ENCODE measurements around the gene ANKRD35.
A peak's percentile ranks its signal among the peaks of the same experiment; 100 is the strongest.
"Not testable (repeated sequence)": the region's sequence is repeated elsewhere in the genome, so short reads cannot be mapped to it uniquely, and the experiment has no call there.

The ANKRD35 gene

GRCh38 chr1:145885738-145886287, at the start of gene ANKRD35:
Gene ANKRD35, minus strand, starts transcription at chr1:145885866. Its CDS starts 108 bp downstream, at chr1:145885758.
- DNase-seq: peak; percentile 79

- peak; percentile 65 for DNase-seq
These were observed 46.9 kb upstream of the ANKRD35 start for GRCh38 chr1:145932522-145933009.

DNA sequence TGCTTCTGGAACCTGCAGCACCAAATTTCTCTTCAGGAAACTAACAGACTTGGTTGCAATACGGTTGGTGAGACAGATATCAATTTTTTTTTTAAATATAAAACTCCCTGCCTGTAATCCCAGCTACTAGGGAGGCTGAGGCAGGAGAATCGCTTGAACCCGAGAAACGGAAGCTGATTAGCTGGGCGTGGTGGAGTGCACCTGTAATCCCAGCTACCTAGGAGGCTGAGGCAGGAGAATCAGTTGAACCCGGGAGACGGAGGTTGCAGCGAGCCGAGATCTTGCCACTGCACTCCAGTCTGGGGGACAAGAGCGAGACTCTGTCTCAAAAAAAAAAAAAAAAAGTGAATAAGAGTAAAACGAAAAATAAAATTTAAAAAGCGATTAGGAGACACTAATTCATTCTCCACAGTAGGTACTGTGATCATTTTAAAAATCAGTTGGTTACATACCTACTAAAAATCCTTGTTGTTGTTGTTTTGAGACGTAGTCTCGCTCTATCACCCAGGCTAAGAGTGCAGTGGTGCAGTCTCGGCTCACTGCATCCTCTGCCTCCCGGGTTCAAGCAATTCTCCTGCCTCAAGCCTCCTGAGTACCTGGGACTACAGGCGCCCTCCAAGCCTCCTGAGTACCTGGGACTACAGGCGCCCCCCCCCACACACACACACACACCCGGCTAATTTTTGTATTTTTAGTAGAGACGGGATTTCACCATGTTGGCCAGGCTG, 42.4 kb upstream of the ANKRD35 start:
- no peak for DNase-seq

DNA sequence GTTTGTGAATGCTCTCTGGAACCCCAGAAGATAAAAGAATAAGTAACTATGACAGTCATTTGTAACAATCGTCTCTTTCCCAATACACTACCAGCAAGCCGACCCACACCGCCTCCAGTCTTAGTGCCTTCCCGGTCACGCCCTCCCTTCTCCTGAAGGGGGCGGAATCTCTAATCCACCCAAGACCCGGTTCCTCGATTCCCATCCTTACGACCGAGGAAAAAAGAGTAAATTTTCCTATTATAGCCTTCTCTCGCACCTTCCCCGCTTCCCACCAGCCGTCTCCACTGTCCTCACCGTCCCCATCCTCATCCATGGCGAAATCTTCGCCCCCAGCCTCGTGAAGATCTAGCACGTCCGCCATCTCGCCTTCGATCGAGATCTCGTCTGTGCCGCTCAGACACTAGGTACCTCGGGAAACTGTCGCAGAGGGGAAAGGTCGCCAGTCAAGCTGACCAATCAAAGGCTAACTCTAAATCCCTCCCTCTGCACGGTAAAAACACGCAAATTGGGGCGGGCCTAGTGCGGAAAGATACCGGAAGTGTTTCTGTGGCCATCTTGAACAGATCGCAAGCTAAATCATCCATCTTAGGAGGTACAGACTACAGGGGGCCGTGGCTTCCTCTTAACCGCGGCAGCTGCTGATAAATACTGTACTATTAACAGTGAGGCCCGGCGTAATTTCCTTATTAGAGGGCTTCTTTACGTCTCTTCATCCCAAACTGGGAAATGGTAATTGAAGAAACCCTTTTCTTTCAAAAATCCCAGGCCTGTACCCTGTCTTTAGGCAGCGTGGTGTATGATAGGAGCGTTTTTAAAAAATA, 41.6 kb upstream of the ANKRD35 start, which contains the start of gene RBM8A:
TSS of gene RBM8A (minus strand) at position 422 of the 824 bp plus-strand sequence. CDS start at position 364, 58 bp downstream.
- peak; percentile 98 for DNase-seq

DNA sequence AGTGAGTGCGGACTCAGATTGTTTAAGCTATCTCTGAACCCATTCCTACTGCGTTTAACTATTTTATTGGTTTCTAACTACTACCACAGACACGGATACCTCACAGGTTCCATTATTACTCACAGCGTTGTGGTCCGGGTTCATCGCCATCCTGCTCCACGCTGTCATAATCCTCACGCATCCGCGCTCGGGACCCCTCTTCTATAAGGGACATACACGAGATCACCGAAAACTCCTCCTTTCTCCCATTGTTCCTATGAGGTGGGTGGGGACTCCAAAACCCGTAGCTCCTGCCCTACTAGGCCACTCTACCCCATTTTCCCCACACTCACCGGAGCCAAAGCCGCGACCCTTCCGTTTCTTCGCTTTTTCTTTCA, 41.0 kb upstream of the ANKRD35 start:
- peak; percentile 74 for DNase-seq

GRCh38 chr1:145922266-145922665, 36.6 kb upstream of the ANKRD35 start:
- no peak for DNase-seq

DNA sequence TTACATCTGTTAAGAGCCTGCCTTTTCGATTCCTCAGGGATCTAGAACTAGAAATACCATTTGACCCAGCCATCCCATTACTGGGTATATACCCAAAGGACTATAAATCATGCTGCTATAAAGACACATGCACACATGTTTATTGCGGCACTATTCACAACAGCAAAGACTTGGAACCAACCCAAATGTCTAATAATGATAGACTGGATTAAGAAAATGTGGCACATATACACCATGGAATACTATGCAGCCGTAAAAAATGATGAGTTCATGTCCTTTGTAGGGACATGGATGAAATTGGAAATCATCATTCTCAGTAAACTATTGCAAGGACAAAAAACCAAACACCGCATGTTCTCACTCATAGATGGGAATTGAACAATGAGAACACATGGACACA, 34.6 kb upstream of the ANKRD35 start:
- not testable (repeated sequence) for DNase-seq

- DNase-seq: peak; percentile 38
These were observed 33.6 kb upstream of the ANKRD35 start for GRCh38 chr1:145918992-145919939.

DNA sequence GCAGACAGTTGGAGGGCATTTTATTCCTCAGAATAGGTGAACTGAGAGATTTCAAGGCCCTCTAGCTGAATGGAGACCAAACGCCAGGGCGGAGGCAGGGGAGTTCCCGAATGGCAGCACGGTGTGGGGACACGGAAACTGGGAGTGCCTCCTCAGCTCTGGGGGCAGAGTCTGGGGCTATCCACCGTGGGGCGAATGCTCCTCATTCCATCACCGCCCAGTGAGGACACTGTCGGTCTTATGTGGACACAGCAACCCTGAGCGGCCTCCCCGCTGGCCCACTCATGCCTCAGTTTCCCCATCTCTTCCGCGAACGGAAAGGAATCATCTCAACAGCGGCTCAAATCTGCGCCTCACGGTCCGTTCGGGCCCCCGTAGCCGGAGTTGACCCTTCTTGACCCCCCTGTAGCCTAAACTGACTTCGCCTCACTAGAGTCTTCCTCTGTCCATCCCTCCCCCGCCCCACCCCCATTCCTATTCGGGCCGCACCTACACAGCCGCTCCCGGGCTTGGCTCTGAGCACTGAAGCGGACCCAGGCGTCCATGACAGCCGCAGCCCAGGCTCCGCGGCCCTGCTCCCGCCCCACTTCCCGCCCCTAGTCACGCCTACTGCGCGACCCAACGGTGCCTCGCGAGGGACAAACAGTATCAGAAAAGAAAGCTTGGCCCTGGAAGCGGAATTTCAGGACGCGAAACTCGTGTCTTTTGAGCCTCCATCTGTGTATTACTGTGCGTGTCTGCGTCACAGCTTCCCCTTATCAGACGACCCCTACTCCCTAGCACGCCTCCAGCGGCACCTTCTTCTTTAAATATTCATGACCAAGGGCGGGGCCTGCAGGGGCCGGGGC, 32.7 kb upstream of the ANKRD35 start, which contains the start of gene PEX11B:
TSS of gene PEX11B (minus strand) at position 574 of the 848 bp plus-strand sequence. CDS start at position 545, 29 bp downstream.
- peak; percentile 93 for DNase-seq

GRCh38 chr1:145917595-145917994, 31.9 kb upstream of the ANKRD35 start:
- no peak for DNase-seq

GRCh38 chr1:145916745-145917144, 31.1 kb upstream of the ANKRD35 start:
- no peak for DNase-seq

DNA sequence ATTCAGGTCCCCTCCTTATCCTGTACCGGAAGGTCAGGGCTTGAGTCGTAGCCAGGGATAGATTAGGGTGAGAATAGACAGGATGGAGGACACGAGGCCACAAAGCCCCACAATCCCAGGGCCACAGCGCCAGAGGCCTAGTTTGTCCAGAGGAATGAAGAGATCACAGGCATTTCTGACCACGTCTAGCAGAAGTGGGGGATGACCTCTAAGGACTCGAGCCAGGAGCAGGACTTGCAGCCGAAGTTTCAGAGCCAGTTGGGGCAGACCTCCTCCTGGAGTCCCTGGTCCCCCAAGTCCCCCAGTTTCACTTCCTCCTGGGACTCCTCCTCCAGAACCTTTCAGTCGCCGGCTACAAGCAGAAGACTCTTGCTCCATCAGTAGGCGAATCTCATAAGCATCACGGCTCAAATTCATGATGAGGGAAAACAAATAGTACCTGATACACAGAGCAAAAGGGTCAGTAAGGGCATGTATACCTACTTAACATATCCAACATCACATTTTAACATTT, 26.5 kb upstream of the ANKRD35 start:
- DNase-seq: no peak

- DNase-seq: no peak
These were observed 23.0 kb upstream of the ANKRD35 start for GRCh38 chr1:145908653-145909052.

- DNase-seq: no peak
These were observed 21.5 kb upstream of the ANKRD35 start for GRCh38 chr1:145906954-145907753.

- DNase-seq: no peak
These were observed 15.8 kb upstream of the ANKRD35 start for GRCh38 chr1:145901312-145902021.

- DNase-seq: no peak
These were observed 13.1 kb upstream of the ANKRD35 start for GRCh38 chr1:145898756-145899155.

DNA sequence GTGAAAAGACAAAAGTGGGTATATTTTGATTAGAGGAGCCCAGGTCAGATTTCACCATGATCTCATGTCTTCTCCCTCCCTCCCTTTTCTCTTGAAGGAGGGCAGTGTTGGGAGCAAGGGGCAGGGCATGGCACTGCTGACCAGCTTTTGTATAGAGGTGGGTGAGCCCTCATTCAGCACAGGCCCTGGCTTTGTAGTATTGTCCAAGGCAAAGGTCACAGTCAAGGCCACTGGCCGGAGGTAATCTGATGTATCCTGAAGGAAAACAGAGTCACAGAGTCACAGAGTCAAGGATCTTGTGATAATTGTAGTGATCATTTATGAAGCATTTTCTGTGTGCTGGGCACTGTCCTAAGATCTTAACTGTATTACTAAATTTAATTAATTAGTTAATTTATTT, 12.3 kb upstream of the ANKRD35 start:
- no peak for DNase-seq

DNA sequence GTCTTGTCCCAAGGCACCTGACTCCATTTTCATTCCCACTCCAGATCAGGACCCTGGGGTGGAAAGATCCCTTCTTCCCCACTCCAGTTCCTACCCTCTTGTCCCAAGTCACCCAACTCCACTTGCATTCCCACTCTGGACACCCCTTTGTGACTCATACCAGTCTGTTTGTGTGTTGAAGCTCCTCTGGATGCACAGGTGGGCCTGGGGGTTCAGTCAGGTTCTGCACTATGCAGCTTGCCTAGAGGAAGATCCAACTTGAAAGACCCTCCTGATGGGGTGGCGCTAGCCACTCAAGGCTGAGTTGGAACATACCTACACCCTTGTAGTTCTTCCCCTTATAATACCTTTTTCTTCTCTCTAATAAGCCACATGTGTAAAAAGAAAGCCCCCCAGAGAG, 9.8 kb upstream of the ANKRD35 start:
- no peak for DNase-seq

GRCh38 chr1:145893306-145894055, 7.8 kb upstream of the ANKRD35 start:
- DNase-seq: no peak

Data from activated CD4-positive, alpha-beta T cell treated with anti-CD3 and anti-CD28 coated beads, Interleukin-10, Interleukin-2, amounts not matched to agents 100 ng/mL and 50 ng/mL, durations not matched to agents 16 hours and 8 hours (primary cell).